Measurements from ENCODE around the gene PTF1A.

PTF1A gene

GRCh38 chr10:23186697-23187096 lies 5.4 kb upstream of the PTF1A start:
- no peak for TF ChIP-seq CTCF (IDR thresholded peaks at IDR 0.05; ENCODE audit: low read depth, low read length, missing control alignments)
- DNase-seq (ENCODE audit: extremely low read depth, low read depth): no peak
- H3K4me3 ChIP-seq (replicated peaks; ENCODE audit: low read depth, low read length): no peak overlapping the region

- DNase-seq (ENCODE audit: extremely low read depth, low read depth): no peak
- TF ChIP-seq CTCF (IDR thresholded peaks at IDR 0.05; ENCODE audit: low read depth, low read length, missing control alignments): no peak
- no peak overlapping the region for H3K4me3 ChIP-seq (replicated peaks; ENCODE audit: low read depth, low read length)
Observed at GRCh38 chr10:23187155-23187554, 5.0 kb upstream of the PTF1A start.

GRCh38 chr10:23189024-23189423 lies 3.1 kb upstream of the PTF1A start:
- no peak for DNase-seq (ENCODE audit: extremely low read depth, low read depth)
- no peak overlapping the region for H3K4me3 ChIP-seq (replicated peaks; ENCODE audit: low read depth, low read length)
- no peak for TF ChIP-seq CTCF (IDR thresholded peaks at IDR 0.05; ENCODE audit: low read depth, low read length, missing control alignments)

GRCh38 chr10:23190872-23191763 lies 994 bp upstream of the PTF1A start:
- no peak overlapping the region for H3K4me3 ChIP-seq (replicated peaks; ENCODE audit: low read depth, low read length)
- no peak for TF ChIP-seq CTCF (IDR thresholded peaks at IDR 0.05; ENCODE audit: low read depth, low read length, missing control alignments)
- DNase-seq (ENCODE audit: extremely low read depth, low read depth): no peak

GRCh38 chr10:23192712-23193434 lies 761 bp downstream of the PTF1A start:
- H3K4me3 ChIP-seq (replicated peaks; ENCODE audit: low read depth, low read length): no peak overlapping the region
- DNase-seq (ENCODE audit: extremely low read depth, low read depth): no peak
- no peak for TF ChIP-seq CTCF (IDR thresholded peaks at IDR 0.05; ENCODE audit: low read depth, low read length, missing control alignments)

- no peak for TF ChIP-seq CTCF (IDR thresholded peaks at IDR 0.05; ENCODE audit: low read depth, low read length, missing control alignments)
- no peak for DNase-seq (ENCODE audit: extremely low read depth, low read depth)
- no peak overlapping the region for H3K4me3 ChIP-seq (replicated peaks; ENCODE audit: low read depth, low read length)
Observed at GRCh38 chr10:23193435-23194074, 1.4 kb downstream of the PTF1A start.

Measured in HFF-Myc (cell line).